Astrocyte (in vitro differentiated cells and primary cell): ENCODE measurements around the gene CNTN1.

Source experiments
- EZH2 ChIP-seq: IDR thresholded peaks from 2 replicates; pipeline ENCODE4 v1.6.1; 2012; ENCODE audit warnings: mild to moderate bottlenecking, low read length, inconsistent platforms; ENCODE audit not compliant: insufficient read depth
- TF ChIP-seq, protein P1 (sequence below): IDR thresholded peaks from 2 replicates; pipeline ENCODE4 v1.5.1; 2011; ENCODE audit warnings: low read depth, mild to moderate bottlenecking, inconsistent platforms, low read length, moderate library complexity; ENCODE audit not compliant: insufficient read depth

DNA sequence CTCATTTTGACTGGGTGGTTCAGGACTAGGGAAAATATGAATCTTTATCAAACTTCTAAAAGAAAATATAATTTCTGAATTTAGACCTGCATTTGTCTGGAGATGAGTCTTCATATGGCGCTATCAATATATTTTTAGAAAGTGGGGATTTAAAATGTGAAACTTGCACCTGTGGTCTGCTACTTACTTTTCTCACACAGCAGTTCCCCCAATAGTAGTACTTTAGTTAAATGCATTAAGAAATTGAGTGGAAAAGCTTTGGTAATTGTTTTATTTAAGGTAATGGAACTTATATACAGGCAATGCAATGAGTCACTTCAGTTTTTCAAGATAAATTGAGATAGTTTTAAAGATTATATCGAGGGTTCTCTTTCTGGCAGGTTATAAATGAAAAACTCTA, 91.9 kb downstream of the CNTN1 start:
- TF ChIP-seq, protein P1, sequence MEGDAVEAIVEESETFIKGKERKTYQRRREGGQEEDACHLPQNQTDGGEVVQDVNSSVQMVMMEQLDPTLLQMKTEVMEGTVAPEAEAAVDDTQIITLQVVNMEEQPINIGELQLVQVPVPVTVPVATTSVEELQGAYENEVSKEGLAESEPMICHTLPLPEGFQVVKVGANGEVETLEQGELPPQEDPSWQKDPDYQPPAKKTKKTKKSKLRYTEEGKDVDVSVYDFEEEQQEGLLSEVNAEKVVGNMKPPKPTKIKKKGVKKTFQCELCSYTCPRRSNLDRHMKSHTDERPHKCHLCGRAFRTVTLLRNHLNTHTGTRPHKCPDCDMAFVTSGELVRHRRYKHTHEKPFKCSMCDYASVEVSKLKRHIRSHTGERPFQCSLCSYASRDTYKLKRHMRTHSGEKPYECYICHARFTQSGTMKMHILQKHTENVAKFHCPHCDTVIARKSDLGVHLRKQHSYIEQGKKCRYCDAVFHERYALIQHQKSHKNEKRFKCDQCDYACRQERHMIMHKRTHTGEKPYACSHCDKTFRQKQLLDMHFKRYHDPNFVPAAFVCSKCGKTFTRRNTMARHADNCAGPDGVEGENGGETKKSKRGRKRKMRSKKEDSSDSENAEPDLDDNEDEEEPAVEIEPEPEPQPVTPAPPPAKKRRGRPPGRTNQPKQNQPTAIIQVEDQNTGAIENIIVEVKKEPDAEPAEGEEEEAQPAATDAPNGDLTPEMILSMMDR: no peak
- TF ChIP-seq EZH2: no peak
